B cell (primary cell): ENCODE measurements around the gene AKT3. TPM values are rescaled to one million over a fixed set of nuclear protein-coding genes. Genes with fewer than 3 reads are reported as not detected.

Experiments used
- ATAC-seq: fragments of 200-7000 bp; cut with Tn5 transposase; one replicate; pipeline ENCODE4 v1.10.0; 2021; ENCODE audit warnings: low read depth, mild to moderate bottlenecking, moderate number of reproducible peaks, moderate library complexity
- CTCF ChIA-PET: fragments of 350-600 bp; sonication (Branson Sonifier 250); formaldehyde crosslinking; loops from one replicate; lab custom pipeline; 2021; ENCODE audit warnings: antibody characterized with exemption, inconsistent platforms; lab: Charles Lee
- POLR2A ChIA-PET: fragments of 350-600 bp; sonication (Branson Sonifier 250); formaldehyde crosslinking; loops from one replicate; lab custom pipeline; 2021; ENCODE audit warnings: antibody characterized with exemption; lab: Charles Lee
- DNase-seq: peaks from one replicate; pipeline ENCODE4 v3.0.0; 2013
- H2AFZ ChIP-seq: 2 replicates; pipeline ENCODE4 v1.6.1; 2012; ENCODE audit warnings: mild to moderate bottlenecking, low read depth, low read length; ENCODE audit not compliant: insufficient read depth, poor library complexity, severe bottlenecking
- H3K27ac ChIP-seq, 2 donors: 1 replicate in 1 of 2; 2 replicates in 1 of 2; pipeline ENCODE4 v1.5.1; 2012 to 2013; ENCODE audit warnings: low read length in 2 of 2, mild to moderate bottlenecking in 2 of 2, moderate library complexity in 1 of 2
- H3K27me3 ChIP-seq, 4 experiments: fragments of 200-600 bp in 1 of 4; sonication (generic) in 1 of 4; replicated peaks in 1 of 4; 1 replicate in 2 of 4; 2 replicates in 2 of 4; pipeline versions ENCODE4 v1.6.1 to v1.7.0; 2013 to 2016; ENCODE audit warnings: low read length in 3 of 4, mild to moderate bottlenecking in 2 of 4, mixed read lengths in 1 of 4, moderate library complexity in 1 of 4; ENCODE audit not compliant: insufficient read depth in 4 of 4, control insufficient read depth in 3 of 4; ENCODE audit errors: control extremely low read depth in 1 of 4
- H3K36me3 ChIP-seq, 2 experiments: replicated peaks in 1 of 2; 1 replicate in 1 of 2; 2 replicates in 1 of 2; pipeline versions ENCODE4 v1.6.1 to v1.7.1; 2013; ENCODE audit warnings: low read length in 1 of 2; ENCODE audit not compliant: insufficient read depth in 2 of 2, control insufficient read depth in 1 of 2; ENCODE audit errors: control extremely low read depth in 1 of 2, extremely low read depth in 1 of 2
- H3K4me1 ChIP-seq, 2 donors: fragments of 200-600 bp in 1 of 2; sonication (generic) in 1 of 2; 1 replicate in 1 of 2; 2 replicates in 1 of 2; pipeline versions ENCODE4 v1.5.1 to v1.6.1; 2013 to 2017; ENCODE audit warnings: low read length in 2 of 2; ENCODE audit not compliant: control insufficient read depth in 2 of 2, insufficient read depth in 2 of 2
- H3K4me2 ChIP-seq: replicated peaks from 2 replicates; pipeline ENCODE3; 2012; ENCODE audit warnings: mild to moderate bottlenecking, low read depth, low read length; ENCODE audit not compliant: poor library complexity, severe bottlenecking
- H3K4me3 ChIP-seq, 5 experiments: fragments of 200-600 bp in 1 of 5; sonication (generic) in 1 of 5; 1 replicate in 3 of 5; 2 replicates in 2 of 5; pipeline versions ENCODE4 v1.5.1 to v1.7.0; 2011 to 2016; ENCODE audit warnings: low read length in 4 of 5, mild to moderate bottlenecking in 4 of 5, low read depth in 2 of 5, control low read depth in 1 of 5, moderate library complexity in 1 of 5; ENCODE audit not compliant: insufficient read depth in 1 of 5; ENCODE audit errors: control extremely low read depth in 1 of 5, extremely low read depth in 1 of 5
- H3K79me2 ChIP-seq: fragments of 200-600 bp; sonication (generic); one replicate; pipeline ENCODE4 v1.6.0; 2016; ENCODE audit warnings: low read length; ENCODE audit not compliant: control insufficient read depth, insufficient read depth
- H3K9ac ChIP-seq: fragments of 200-600 bp; sonication (generic); 2 replicates; pipeline ENCODE4 v1.6.1; 2017; ENCODE audit warnings: mild to moderate bottlenecking, low read length, moderate library complexity
- H3K9me3 ChIP-seq, 3 donors: one replicate each; pipeline versions ENCODE4 v1.6.1 to v1.7.1; 2013; ENCODE audit warnings: low read length in 2 of 3; ENCODE audit not compliant: control insufficient read depth in 2 of 3, insufficient read depth in 1 of 3; ENCODE audit errors: control extremely low read depth in 1 of 3
- H4K20me1 ChIP-seq: 2 replicates; pipeline ENCODE4 v1.6.0; 2012; ENCODE audit warnings: mild to moderate bottlenecking, low read length; ENCODE audit not compliant: insufficient read depth, control insufficient read depth, poor library complexity, severe bottlenecking
- H3K27ac Mint-ChIP-seq: one replicate; pipeline ENCODE4 v1.8.0; 2021; ENCODE audit warnings: mixed read lengths
- H3K27me3 Mint-ChIP-seq: one replicate; pipeline ENCODE4 v1.8.0; 2021; ENCODE audit warnings: mixed read lengths
- H3K4me1 Mint-ChIP-seq: one replicate; pipeline ENCODE4 v1.8.0; 2021; ENCODE audit warnings: mixed read lengths
- H3K4me3 Mint-ChIP-seq: one replicate; pipeline ENCODE4 v1.8.0; 2021; ENCODE audit warnings: mixed read lengths
- H3K9me3 Mint-ChIP-seq: one replicate; pipeline ENCODE4 v1.8.0; 2022; ENCODE audit warnings: mixed read lengths; ENCODE audit not compliant: insufficient read depth
- EZH2 ChIP-seq: IDR thresholded peaks from 2 replicates; pipeline ENCODE4 v1.6.1; 2012; ENCODE audit warnings: borderline replicate concordance, low read depth, mild to moderate bottlenecking, moderate library complexity, low read length; ENCODE audit not compliant: insufficient read depth, poor library complexity, severe bottlenecking
- WGBS: methylation state at CpG from one replicate; pipeline ENCODE4 v1.1.5; 2013; ENCODE audit warnings: missing lambda C conversion rate; ENCODE audit not compliant: insufficient coverage; 5-methylcytosine and 5-hydroxymethylcytosine counted together
- intact Hi-C: fragments of 100-400 bp; cut with micrococcal nuclease; formaldehyde crosslinking; loops from one replicate; pipeline ENCODE4 v1.10.0; 2022
- polyA plus RNA-seq: library from polyadenylated mRNA; depleted of rRNA; stranded (reverse); fragments of >200 nt; gene quantifications from 2 replicates; pipeline ENCODE4 v1.2.3, GENCODE V29; 2012
- total RNA-seq, 2 donors: library from RNA; stranded (reverse); fragments of 120-200 nt in 1 of 2; gene quantifications; 1 replicate in 1 of 2; 2 replicates in 1 of 2; pipeline versions ENCODE4 v1.2.3 to v1.2.4, GENCODE V29; 2013 to 2022
- TF ChIP-seq, protein P1 (sequence below): fragments of 200-600 bp; IDR thresholded peaks from one replicate; pipeline ENCODE4 v1.8.0; 2022; ENCODE audit warnings: antibody characterized with exemption, mild to moderate bottlenecking

The AKT3 gene
- total and polyA plus RNA-seq, 2 donors (not counting 1 experiment from before 2014, with no cell fraction given), result 4.4 to 148 TPM

DNA sequence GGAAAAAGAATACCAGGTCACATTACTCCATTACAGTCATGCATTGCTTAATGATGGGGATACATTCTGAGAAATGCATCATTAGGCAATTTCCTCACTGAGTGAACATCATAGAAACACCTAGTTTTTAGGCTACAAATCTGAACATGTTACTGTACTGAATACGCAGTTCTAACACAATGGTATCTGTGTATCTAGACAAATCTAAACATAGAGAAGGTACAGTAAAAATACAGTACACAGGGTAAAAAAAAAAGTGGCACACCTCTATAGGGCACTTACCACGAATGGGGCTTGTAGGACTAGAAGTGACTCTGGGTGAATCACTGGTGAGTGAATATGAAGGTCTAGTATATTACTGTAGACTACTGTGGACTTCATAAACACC is 115.7 kb downstream of the AKT3 start:
- intact Hi-C loops, result no loop called here
- H3K79me2 ChIP-seq, result no peaks in the 10 kb centered on the region
- no peak overlapping the region for H2AFZ ChIP-seq
- H3K4me2 ChIP-seq, result no peak overlapping the region
- H3K4me3 Mint-ChIP-seq, result no peak overlapping the region
- no peaks in the 10 kb centered on the region for H3K4me1 ChIP-seq
- H3K27me3 ChIP-seq, result no peaks in the 10 kb centered on the region
- no peaks in the 10 kb centered on the region for H3K9me3 Mint-ChIP-seq
- POLR2A ChIA-PET, result no interaction called here
- no peak for ATAC-seq
- H3K27me3 Mint-ChIP-seq, result no peaks in the 10 kb centered on the region
- peaks cover 24% of the 10 kb centered on the region for H3K4me1 Mint-ChIP-seq
- CTCF ChIA-PET, result no interaction called here
- H3K9ac ChIP-seq, result no peak overlapping the region
- no peaks in the 10 kb centered on the region for H4K20me1 ChIP-seq
- peaks cover 1 to 4% of the 10 kb centered on the region in 2 experiments for H3K36me3 ChIP-seq
- H3K4me3 ChIP-seq, result no peak overlapping the region
- H3K9me3 ChIP-seq, result peaks cover 3 to 13% (median 7%) of the 10 kb centered on the region in 3 donors
- no peak overlapping the region for H3K27ac ChIP-seq
- TF ChIP-seq EZH2, result no peak
- TF ChIP-seq, protein P1, sequence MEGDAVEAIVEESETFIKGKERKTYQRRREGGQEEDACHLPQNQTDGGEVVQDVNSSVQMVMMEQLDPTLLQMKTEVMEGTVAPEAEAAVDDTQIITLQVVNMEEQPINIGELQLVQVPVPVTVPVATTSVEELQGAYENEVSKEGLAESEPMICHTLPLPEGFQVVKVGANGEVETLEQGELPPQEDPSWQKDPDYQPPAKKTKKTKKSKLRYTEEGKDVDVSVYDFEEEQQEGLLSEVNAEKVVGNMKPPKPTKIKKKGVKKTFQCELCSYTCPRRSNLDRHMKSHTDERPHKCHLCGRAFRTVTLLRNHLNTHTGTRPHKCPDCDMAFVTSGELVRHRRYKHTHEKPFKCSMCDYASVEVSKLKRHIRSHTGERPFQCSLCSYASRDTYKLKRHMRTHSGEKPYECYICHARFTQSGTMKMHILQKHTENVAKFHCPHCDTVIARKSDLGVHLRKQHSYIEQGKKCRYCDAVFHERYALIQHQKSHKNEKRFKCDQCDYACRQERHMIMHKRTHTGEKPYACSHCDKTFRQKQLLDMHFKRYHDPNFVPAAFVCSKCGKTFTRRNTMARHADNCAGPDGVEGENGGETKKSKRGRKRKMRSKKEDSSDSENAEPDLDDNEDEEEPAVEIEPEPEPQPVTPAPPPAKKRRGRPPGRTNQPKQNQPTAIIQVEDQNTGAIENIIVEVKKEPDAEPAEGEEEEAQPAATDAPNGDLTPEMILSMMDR, result no peak
- WGBS, result no CpG with 5 or more reads among the region's 2 CpGs
- no peak overlapping the region for H3K27ac Mint-ChIP-seq
- no peak for DNase-seq

- ATAC-seq, result no peak
- no CpG with 5 or more reads among the region's 1 CpG for WGBS
These were observed 116.3 kb downstream of the AKT3 start for GRCh38 chr1:243733670-243734307.

More at GRCh38 chr1:243733670-243734307, 116.3 kb downstream of the AKT3 start:
- POLR2A ChIA-PET, result no interaction called here
- H3K4me2 ChIP-seq, result no peak overlapping the region
- no peaks in the 10 kb centered on the region for H4K20me1 ChIP-seq
- Mint-ChIP-seq H3K4me3 (no peak overlapping the region), H3K4me1 (peaks cover 29% of the 10 kb centered on the region), H3K27me3 (no peaks in the 10 kb centered on the region), H3K27ac (no peak overlapping the region), H3K9me3 (no peaks in the 10 kb centered on the region)
- H3K36me3 ChIP-seq, result peaks cover 1 to 4% of the 10 kb centered on the region in 2 experiments
- H3K27ac ChIP-seq, result no peak overlapping the region
- H2AFZ ChIP-seq, result no peak overlapping the region
- DNase-seq, result no peak
- no peak overlapping the region for H3K9ac ChIP-seq
- peaks cover 3 to 13% (median 7%) of the 10 kb centered on the region in 3 donors for H3K9me3 ChIP-seq
- TF ChIP-seq, protein P1, result no peak
- TF ChIP-seq EZH2, result no peak
- no peaks in the 10 kb centered on the region for H3K27me3 ChIP-seq
- H3K4me1 ChIP-seq, result peaks cover 1 to 2% of the 10 kb centered on the region in 2 donors
- CTCF ChIA-PET, result interaction anchor here (1.3 kb wide), 1 partner anchor 15 kb away, joined by 10 read pairs; no protein-coding TSS in a partner anchor
- intact Hi-C loops, result no loop called here
- H3K79me2 ChIP-seq, result no peaks in the 10 kb centered on the region
- H3K4me3 ChIP-seq, result no peak overlapping the region
